Skeletal muscle cell (primary cell): Measurements from ENCODE around the gene NRP2.
A peak's percentile ranks its signal among the peaks of the same experiment; 100 is the strongest.

Experiments used
- DNase-seq: peaks from one replicate; pipeline ENCODE4 v3.0.0-alpha.2; 2010; ENCODE audit warnings: low read depth
- H3K4me3 ChIP-seq: 2 replicates; pipeline ENCODE4 v1.5.1; 2011; ENCODE audit warnings: low read depth, mild to moderate bottlenecking, control low read depth, low read length, moderate library complexity

The NRP2 gene

GRCh38 chr2:205764270-205764746, 82.0 kb downstream of the NRP2 start:
- DNase-seq = no peak
- H3K4me3 ChIP-seq = no peak overlapping the region

- no peak overlapping the region for H3K4me3 ChIP-seq
- no peak for DNase-seq
Observed at GRCh38 chr2:205765151-205765550, 82.8 kb downstream of the NRP2 start.

- H3K4me3 ChIP-seq = no peak overlapping the region
- no peak for DNase-seq
Observed at GRCh38 chr2:205766779-205767359, 84.6 kb downstream of the NRP2 start.

- no peak for DNase-seq
- H3K4me3 ChIP-seq = no peak overlapping the region
Observed at GRCh38 chr2:205767617-205768016, 85.3 kb downstream of the NRP2 start.

GRCh38 chr2:205768341-205768740, 86.0 kb downstream of the NRP2 start:
- DNase-seq = no peak
- no peak overlapping the region for H3K4me3 ChIP-seq

GRCh38 chr2:205768815-205769494, 86.7 kb downstream of the NRP2 start:
- DNase-seq = peak; percentile 72
- no peak overlapping the region for H3K4me3 ChIP-seq

- peak; percentile 85 for DNase-seq
- H3K4me3 ChIP-seq = no peak overlapping the region
Observed at GRCh38 chr2:205769495-205769850, 87.2 kb downstream of the NRP2 start.

- no peak for DNase-seq
- H3K4me3 ChIP-seq = no peak overlapping the region
Observed at GRCh38 chr2:205769879-205770278, 87.6 kb downstream of the NRP2 start.

- no peak overlapping the region for H3K4me3 ChIP-seq
- DNase-seq = no peak
Observed at GRCh38 chr2:205770577-205770976, 88.3 kb downstream of the NRP2 start.

- DNase-seq = no peak
- no peak overlapping the region for H3K4me3 ChIP-seq
Observed at GRCh38 chr2:205771031-205771430, 88.7 kb downstream of the NRP2 start.

- H3K4me3 ChIP-seq = no peak overlapping the region
- no peak for DNase-seq
Observed at GRCh38 chr2:205771666-205772065, 89.4 kb downstream of the NRP2 start.

- H3K4me3 ChIP-seq = no peak overlapping the region
- no peak for DNase-seq
Observed at GRCh38 chr2:205772983-205773382, 90.7 kb downstream of the NRP2 start.

GRCh38 chr2:205773989-205774388, 91.7 kb downstream of the NRP2 start:
- DNase-seq = no peak
- no peak overlapping the region for H3K4me3 ChIP-seq

GRCh38 chr2:205775097-205775877, 93.0 kb downstream of the NRP2 start:
- H3K4me3 ChIP-seq = no peak overlapping the region
- peak; percentile 53 for DNase-seq

- no peak for DNase-seq
- H3K4me3 ChIP-seq = no peak overlapping the region
Observed at GRCh38 chr2:205776139-205776538, 93.8 kb downstream of the NRP2 start.

GRCh38 chr2:205776720-205777119, 94.4 kb downstream of the NRP2 start:
- no peak overlapping the region for H3K4me3 ChIP-seq
- no peak for DNase-seq

- DNase-seq = no peak
Observed at GRCh38 chr2:205778356-205778755, 96.1 kb downstream of the NRP2 start.

GRCh38 chr2:205780645-205781044, 98.3 kb downstream of the NRP2 start:
- no peak overlapping the region for H3K4me3 ChIP-seq
- no peak for DNase-seq

More at GRCh38 chr2:205778356-205778755, 96.1 kb downstream of the NRP2 start:
- no peak overlapping the region for H3K4me3 ChIP-seq

GRCh38 chr2:205781244-205781931, 99.1 kb downstream of the NRP2 start:
- DNase-seq = no peak
- H3K4me3 ChIP-seq = no peak overlapping the region

- DNase-seq = no peak
- H3K4me3 ChIP-seq = no peak overlapping the region
Observed at GRCh38 chr2:205782941-205783340, 100.6 kb downstream of the NRP2 start.
